ENCODE data around the gene KBTBD4. TPM values are rescaled to one million over a fixed set of nuclear protein-coding genes. Genes with fewer than 3 reads are reported as not detected.
A peak's percentile ranks its signal among the peaks of the same experiment; 100 is the strongest.
"Not testable (repeated sequence)": the region's sequence is repeated elsewhere in the genome, so short reads cannot be mapped to it uniquely, and the experiment has no call there.

Gene KBTBD4
- polyA plus RNA-seq, 3 donors, result 28.4 to 30.0 (median 29.8) TPM

GRCh38 chr11:47564366-47564765, 14.4 kb downstream of the KBTBD4 start:
- not testable (repeated sequence) for DNase-seq (ENCODE audit: low read depth in 3 of 3, low spot score in 2 of 3)

- DNase-seq (ENCODE audit: low read depth in 3 of 3, low spot score in 2 of 3), result not testable (repeated sequence)
Measured at GRCh38 chr11:47562393-47562792, 16.4 kb downstream of the KBTBD4 start.

DNA sequence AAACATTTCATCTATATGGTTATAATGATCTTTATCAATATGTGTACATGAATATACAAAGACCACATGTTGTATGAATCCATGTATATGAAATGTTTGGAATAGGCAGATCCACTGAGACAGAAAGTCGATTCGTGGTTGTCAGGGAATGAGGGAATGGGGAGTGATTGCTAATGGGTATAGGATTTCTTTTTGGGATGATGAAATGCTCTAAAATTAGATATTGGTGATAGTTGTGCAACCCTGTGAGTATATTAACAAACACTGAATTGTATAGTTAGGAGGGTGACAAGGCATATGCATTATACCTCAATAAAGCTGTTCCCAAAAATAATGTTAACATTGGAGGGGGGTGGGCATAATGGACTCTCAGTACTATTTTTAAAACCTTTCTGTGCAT, 18.3 kb downstream of the KBTBD4 start:
- DNase-seq (ENCODE audit: low read depth in 3 of 3, low spot score in 2 of 3), result no peak

DNA sequence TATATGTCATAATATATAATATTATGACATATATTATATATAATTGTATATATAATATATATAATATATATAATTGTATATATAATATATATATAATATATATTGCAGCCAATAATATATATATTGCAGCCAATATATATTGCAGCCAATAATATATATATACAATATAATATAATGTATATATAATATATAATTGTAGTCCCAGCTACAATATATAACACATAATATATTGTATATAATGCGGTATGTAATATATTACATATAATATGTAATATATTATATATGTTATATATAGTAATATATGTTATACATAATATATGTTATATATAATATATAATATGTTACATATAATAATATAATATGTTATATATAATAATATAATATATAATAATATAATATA, 20.1 kb downstream of the KBTBD4 start:
- DNase-seq (ENCODE audit: low read depth in 3 of 3, low spot score in 2 of 3), result no peak

DNA sequence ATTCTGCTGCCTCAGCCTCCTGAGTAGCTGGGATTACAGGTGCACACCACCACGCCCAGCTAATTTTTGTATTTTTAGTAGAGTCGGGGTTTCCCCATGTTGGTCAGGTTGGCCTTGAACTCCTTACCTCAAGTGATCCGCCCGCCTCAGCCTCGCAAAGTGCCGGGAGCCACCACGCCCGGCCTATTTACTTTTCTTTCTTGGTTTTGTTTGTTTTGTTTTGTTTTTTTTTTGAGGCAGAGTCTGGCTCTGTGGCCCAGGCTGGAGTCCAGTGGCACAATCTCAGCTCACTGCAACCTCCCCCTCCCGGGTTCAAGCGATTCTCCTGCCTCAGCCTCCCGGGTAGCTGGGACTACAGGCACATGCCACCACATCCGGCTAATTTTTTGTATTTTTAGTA, 21.8 kb downstream of the KBTBD4 start:
- DNase-seq (ENCODE audit: low read depth in 3 of 3, low spot score in 2 of 3), result not testable (repeated sequence)

- DNase-seq (ENCODE audit: low read depth in 3 of 3, low spot score in 2 of 3), result no peak
Measured at GRCh38 chr11:47553406-47553743, 25.4 kb downstream of the KBTBD4 start.

DNA sequence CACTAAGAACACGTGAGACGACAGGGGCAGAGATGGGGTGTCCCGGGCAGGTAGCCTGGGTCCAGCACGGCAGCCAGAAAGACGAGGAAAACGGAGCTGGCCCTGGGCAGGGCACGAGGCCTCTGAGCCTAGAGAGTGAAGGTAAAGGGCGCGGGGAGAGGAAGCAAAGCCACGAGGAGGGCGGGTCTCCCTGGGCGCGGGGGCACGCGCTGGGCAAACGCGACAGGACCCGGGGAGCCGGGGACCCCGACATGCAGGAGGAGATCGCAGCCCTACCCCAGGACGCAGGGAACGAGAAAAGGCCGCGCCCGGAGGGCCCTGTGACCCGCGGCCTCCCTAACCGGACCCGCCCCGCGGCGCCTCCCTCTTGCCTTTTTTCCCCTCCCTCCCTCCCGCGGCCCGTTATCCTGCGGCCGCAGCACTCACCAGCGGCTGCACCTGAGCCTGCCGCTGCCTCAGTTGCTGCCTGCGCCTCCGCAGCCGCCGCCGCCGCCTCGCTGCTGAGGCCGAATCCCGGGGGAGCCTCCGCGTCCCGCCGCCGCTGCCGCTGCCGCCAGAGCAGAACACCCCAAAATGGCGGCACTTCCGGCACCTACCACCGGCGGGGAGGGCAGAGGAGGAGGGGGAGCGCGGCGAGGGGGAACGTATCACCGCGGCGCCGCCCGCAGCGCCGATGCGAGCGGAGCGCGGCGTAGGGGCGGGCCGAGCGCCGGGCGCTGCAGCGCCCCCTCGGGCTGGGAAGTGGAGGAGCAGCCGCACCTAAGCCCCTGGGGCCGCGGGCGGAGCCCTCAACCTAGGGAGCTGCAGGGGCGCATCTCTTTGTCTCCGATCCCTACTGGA, 26.0 kb downstream of the KBTBD4 start, which contains the start of gene CELF1:
Gene CELF1, minus strand, starts transcription at position 567 of the 840 bp plus-strand sequence. CDS start 53,609 bp downstream, outside the sequence.
- DNase-seq (ENCODE audit: low read depth in 3 of 3, low spot score in 2 of 3), result peak; percentile 66 to 87 (median 82)

DNA sequence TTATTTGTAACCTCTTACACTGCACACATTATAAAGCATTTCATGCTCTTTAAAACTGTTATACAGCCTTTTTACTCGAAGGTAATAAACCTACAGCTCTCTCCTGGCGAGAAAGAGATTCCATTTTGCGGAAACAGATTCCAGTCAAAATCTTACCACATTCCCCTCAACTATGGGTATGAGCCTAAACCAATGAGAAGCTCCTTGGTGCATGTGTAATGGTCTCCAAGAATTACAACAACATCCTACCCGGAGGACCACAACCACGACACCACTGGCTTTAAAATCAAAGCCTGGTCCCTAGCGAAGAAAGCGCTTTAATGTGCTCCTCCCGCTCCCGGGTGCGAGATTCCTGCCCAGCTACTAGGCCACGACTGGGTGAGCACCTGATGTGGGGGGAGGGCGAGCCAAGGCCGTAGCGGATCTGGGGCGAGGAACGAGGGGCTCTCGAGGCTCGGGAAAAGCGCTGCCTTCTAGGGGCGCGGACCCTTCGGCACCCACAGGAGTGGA, 26.7 kb downstream of the KBTBD4 start:
- DNase-seq (ENCODE audit: low read depth in 3 of 3, low spot score in 2 of 3), result no peak

GRCh38 chr11:47551086-47551485, 27.7 kb downstream of the KBTBD4 start:
- no peak for DNase-seq (ENCODE audit: low read depth in 3 of 3, low spot score in 2 of 3)

GRCh38 chr11:47550288-47551047, 28.3 kb downstream of the KBTBD4 start:
- no peak for DNase-seq (ENCODE audit: low read depth in 3 of 3, low spot score in 2 of 3)

DNA sequence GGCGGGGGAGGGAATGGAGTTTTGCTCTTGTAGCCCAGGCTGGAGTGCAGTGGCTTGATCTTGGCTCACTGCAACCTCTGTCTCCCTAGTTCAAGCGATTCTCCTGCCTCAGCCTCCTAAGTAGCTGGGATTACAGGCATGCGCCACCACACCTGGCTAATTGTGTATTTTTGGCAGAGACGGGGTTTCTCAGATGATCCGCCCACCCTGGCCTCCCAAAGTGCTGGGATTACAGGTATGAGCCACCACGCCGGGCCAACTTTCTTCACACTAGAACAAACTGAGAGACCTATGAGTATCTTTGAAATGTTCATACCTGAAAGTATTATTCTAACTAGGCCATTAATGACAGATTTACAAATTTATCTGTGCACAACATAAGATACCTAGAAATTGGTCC, 32.5 kb downstream of the KBTBD4 start:
- DNase-seq (ENCODE audit: low read depth in 3 of 3, low spot score in 2 of 3), result not testable (repeated sequence)

DNA sequence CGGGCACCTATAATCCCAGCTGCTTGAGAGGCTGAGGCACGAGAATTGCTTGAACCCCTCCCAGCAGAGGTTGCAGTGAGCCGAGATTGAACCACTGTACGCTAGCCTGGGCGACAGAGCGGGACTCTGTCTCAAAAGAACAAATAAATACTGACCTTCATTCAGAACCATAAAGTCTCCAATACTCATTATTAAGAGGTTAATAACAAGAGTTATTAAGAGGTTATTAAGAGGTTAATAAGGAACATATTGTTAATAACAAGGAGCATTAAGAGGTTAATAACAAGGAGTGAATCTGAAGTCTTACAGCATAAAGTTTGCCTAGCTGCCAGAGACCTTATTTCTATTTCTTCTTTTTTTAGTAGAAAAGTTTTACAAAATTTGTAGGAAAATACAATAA, 33.5 kb downstream of the KBTBD4 start:
- DNase-seq (ENCODE audit: low read depth in 3 of 3, low spot score in 2 of 3), result no peak

DNA sequence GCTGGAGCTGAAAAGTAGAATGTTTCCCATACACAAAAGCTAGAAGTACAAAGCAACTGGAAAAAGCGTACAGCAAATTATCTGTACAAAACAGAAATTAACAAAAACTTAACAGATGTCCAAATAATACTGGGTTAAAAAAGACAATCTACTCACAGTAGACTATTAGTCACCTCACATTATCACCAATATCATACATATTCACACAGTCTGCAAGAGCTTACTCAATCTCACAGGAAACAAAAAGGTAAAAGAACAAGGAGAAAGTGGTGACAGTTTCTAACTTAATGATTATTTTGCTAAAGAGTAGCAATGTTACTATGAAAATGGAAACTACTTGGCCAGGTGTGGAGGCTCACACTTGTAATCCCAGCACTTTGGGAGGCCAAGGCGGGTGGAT, 37.7 kb downstream of the KBTBD4 start:
- no peak for DNase-seq (ENCODE audit: low read depth in 3 of 3, low spot score in 2 of 3)

- DNase-seq (ENCODE audit: low read depth in 3 of 3, low spot score in 2 of 3), result no peak
Measured at GRCh38 chr11:47539681-47540039, 39.1 kb downstream of the KBTBD4 start.

GRCh38 chr11:47538741-47539565, 39.8 kb downstream of the KBTBD4 start:
- DNase-seq (ENCODE audit: low read depth in 3 of 3, low spot score in 2 of 3), result no peak

- no peak for DNase-seq (ENCODE audit: low read depth in 3 of 3, low spot score in 2 of 3)
Measured at GRCh38 chr11:47536915-47537314, 41.9 kb downstream of the KBTBD4 start.

DNA sequence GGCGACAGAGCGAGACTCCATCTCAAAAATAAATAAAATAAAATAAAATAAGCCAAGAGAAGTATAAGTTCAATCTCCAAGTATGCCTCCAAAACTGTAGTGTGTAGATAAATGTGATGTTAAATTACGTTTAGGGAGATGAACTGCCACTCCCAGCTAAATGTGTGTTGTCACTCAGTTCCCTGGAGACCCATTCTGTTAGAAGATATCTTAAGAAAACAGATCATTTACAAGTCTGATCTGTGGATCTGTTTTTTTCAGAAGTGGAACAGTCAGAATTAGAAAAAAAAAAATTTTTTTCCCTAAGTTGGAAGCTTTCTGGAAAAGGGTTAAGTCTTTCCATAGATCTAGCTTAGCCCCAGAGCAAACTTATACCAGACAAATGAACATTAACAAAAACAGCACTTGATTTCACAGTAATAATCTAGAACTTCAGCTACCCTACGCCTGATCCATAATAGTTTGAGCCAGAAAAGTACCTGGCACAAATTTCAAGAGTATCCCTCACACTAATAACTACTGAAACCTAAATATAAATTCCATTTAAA, 44.0 kb downstream of the KBTBD4 start:
- no peak for DNase-seq (ENCODE audit: low read depth in 3 of 3, low spot score in 2 of 3)

DNA sequence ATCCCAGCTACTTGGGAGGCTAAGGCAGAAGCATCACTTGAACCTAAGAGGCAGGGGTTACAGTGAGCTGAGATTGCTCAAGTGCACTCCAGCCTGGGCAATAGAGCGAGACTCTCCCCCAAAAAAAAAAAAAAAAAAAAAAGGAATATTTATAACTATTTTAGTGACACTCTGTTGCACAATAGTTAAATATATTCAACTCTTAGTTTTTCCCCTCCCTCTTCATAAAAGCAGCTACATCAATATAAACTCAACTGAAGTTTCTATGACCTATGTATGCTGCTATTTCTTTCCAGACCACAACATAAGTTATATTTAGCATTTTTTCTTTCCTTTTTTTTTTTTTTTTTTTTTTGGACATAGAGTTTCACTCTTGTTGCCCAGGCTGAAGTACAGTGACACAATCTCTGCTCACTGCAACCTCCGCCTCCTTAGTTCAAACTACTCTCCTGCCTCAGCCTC, 45.0 kb downstream of the KBTBD4 start:
- no peak for DNase-seq (ENCODE audit: low read depth in 3 of 3, low spot score in 2 of 3)

DNA sequence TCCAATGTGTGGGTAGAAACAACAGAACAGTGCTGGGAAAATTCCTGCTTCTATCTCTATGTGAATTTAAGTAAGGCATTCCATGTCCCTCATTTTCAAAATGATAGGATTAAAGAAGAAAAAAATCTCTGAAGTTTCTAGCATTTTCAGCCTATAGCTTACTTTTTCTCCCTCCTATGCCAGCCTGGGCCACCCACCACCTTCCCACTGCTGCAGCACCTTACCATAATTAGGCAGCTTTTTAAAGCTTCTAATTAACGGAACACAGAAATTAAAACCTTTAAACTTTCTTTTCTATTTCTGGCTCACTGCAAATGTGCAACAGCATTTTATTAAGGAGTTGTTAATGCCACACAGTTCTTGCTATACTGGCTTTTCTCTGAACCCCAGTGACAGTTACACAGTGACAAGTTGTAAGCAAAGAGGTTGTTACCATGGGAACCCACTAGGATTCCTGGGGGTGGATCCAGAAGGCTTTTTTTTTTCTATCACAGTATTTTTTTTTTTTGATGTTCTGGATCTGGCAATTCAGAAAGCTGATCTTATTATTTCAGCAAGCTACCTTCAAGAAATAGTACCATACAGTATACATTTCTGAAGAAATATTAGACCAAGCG, 46.1 kb downstream of the KBTBD4 start:
- DNase-seq (ENCODE audit: low read depth in 3 of 3, low spot score in 2 of 3), result no peak

- no peak for DNase-seq (ENCODE audit: low read depth in 3 of 3, low spot score in 2 of 3)
Measured at GRCh38 chr11:47531666-47532065, 47.1 kb downstream of the KBTBD4 start.
